HepG2 (cell line): Measurements from ENCODE around the gene RBM26.

Source experiments
- CHD2 ChIP-seq: IDR thresholded peaks from 2 replicates; pipeline ENCODE4 v1.6.1; 2011; ENCODE audit warnings: low read depth, low read length, improper control_type of control experiment
- CTCF ChIP-seq: sonication (generic); formaldehyde crosslinking; IDR thresholded peaks from 2 replicates; pipeline ENCODE4 v1.5.0; 2020; ENCODE audit warnings: mild to moderate bottlenecking, missing genetic modification reagents, moderate library complexity
- POLR2A ChIP-seq, 2 experiments: IDR thresholded peaks; 2 replicates each; pipeline ENCODE4 v1.6.1; 2011; ENCODE audit warnings: low read depth in 2 of 2, low read length in 2 of 2, mild to moderate bottlenecking in 1 of 2, moderate library complexity in 1 of 2; ENCODE audit not compliant: insufficient read depth in 1 of 2
- POLR2AphosphoS2 ChIP-seq: IDR thresholded peaks from 2 replicates; pipeline ENCODE4 v1.6.1; 2011; ENCODE audit warnings: low read depth, low read length, improper control_type of control experiment

- no peak for TF ChIP-seq POLR2AphosphoS2
- TF ChIP-seq CTCF, result no peak
- no peak for TF ChIP-seq CHD2
- no peak for TF ChIP-seq POLR2A (IDR thresholded peaks at IDR 0.05; ENCODE audit: insufficient read depth in 1 of 2, low read depth in 2 of 2, low read length in 2 of 2)
Measured at GRCh38 chr13:79386125-79386826, 19.8 kb downstream of the RBM26 start.
